ENCODE results near the gene DNMBP.
"Not testable (repeated sequence)": the region's sequence is repeated elsewhere in the genome, so short reads cannot be mapped to it uniquely, and the experiment has no call there.

The DNMBP gene

GRCh38 chr10:99938563-99938962 lies 71.2 kb downstream of the DNMBP start:
- Mint-ChIP-seq H3K36me3 (peaks cover 22% of the 10 kb centered on the region in 2 donors), H3K27me3 (no peaks in the 10 kb centered on the region), H3K9me3 (peaks cover 0 to 4% of the 10 kb centered on the region in 2 donors), H3K4me1 (peaks cover 20 to 26% of the 10 kb centered on the region in 2 donors), H3K4me3 (no peak overlapping the region), H3K27ac (no peak overlapping the region)
- ATAC-seq (replicated peaks) (peak; percentile 82 to 88), DNase-seq (no peak)

- peak overlapping the region; percentile 53 for H3K27ac Mint-ChIP-seq
- peaks cover 22% of the 10 kb centered on the region in 2 donors for H3K36me3 Mint-ChIP-seq
- H3K27me3 Mint-ChIP-seq: no peaks in the 10 kb centered on the region
- H3K9me3 Mint-ChIP-seq: peaks cover 0 to 4% of the 10 kb centered on the region in 2 donors
- H3K4me1 Mint-ChIP-seq: peaks cover 20 to 26% of the 10 kb centered on the region in 2 donors
- peak; percentile 72 to 84 for ATAC-seq (replicated peaks)
- H3K4me3 Mint-ChIP-seq: no peak overlapping the region
- DNase-seq: no peak
Measured at GRCh38 chr10:99937630-99938029, 72.1 kb downstream of the DNMBP start.

GRCh38 chr10:99932203-99932957 lies 77.4 kb downstream of the DNMBP start:
- not testable (repeated sequence) for DNase-seq; H3K9me3 Mint-ChIP-seq; H3K4me3 Mint-ChIP-seq; H3K27me3 Mint-ChIP-seq; H3K27ac Mint-ChIP-seq; ATAC-seq (replicated peaks)
- Mint-ChIP-seq H3K36me3 (peaks cover 13 to 18% of the 10 kb centered on the region in 2 donors), H3K4me1 (peaks cover 12 to 38% of the 10 kb centered on the region in 2 donors)

GRCh38 chr10:99930731-99931550 lies 78.8 kb downstream of the DNMBP start:
- Mint-ChIP-seq H3K27me3 (no peaks in the 10 kb centered on the region), H3K36me3 (peaks cover 16 to 18% of the 10 kb centered on the region in 2 donors), H3K4me1 (peaks cover 14 to 44% of the 10 kb centered on the region in 2 donors), H3K27ac (no peak overlapping the region), H3K4me3 (no peak overlapping the region), H3K9me3 (no peaks in the 10 kb centered on the region)
- ATAC-seq (replicated peaks): no peak
- no peak for DNase-seq

- no peak for ATAC-seq (replicated peaks)
- Mint-ChIP-seq H3K27ac (no peak overlapping the region), H3K4me3 (no peak overlapping the region), H3K9me3 (no peaks in the 10 kb centered on the region), H3K27me3 (no peaks in the 10 kb centered on the region), H3K4me1 (peaks cover 14 to 51% of the 10 kb centered on the region in 2 donors), H3K36me3 (peaks cover 21 to 22% of the 10 kb centered on the region in 2 donors)
- DNase-seq: no peak
Measured at GRCh38 chr10:99929360-99929759, 80.4 kb downstream of the DNMBP start.

- no peak for DNase-seq
- H3K4me3 Mint-ChIP-seq: no peak overlapping the region
- H3K9me3 Mint-ChIP-seq: no peaks in the 10 kb centered on the region
- H3K27ac Mint-ChIP-seq: no peak overlapping the region
- H3K36me3 Mint-ChIP-seq: peaks cover 27% of the 10 kb centered on the region in 2 donors
- no peaks in the 10 kb centered on the region for H3K27me3 Mint-ChIP-seq
- H3K4me1 Mint-ChIP-seq: peaks cover 17 to 53% of the 10 kb centered on the region in 2 donors
- ATAC-seq (replicated peaks): no peak
Measured at GRCh38 chr10:99927721-99928280, 81.9 kb downstream of the DNMBP start.

- no peaks in the 10 kb centered on the region for H3K27me3 Mint-ChIP-seq
- no peak for ATAC-seq (replicated peaks)
- no peak for DNase-seq
- no peaks in the 10 kb centered on the region for H3K9me3 Mint-ChIP-seq
- peaks cover 18 to 58% of the 10 kb centered on the region in 2 donors for H3K4me1 Mint-ChIP-seq
- no peak overlapping the region for H3K27ac Mint-ChIP-seq
- H3K36me3 Mint-ChIP-seq: peaks cover 29 to 30% of the 10 kb centered on the region in 2 donors
- H3K4me3 Mint-ChIP-seq: no peak overlapping the region
Measured at GRCh38 chr10:99926925-99927720, 82.6 kb downstream of the DNMBP start.

GRCh38 chr10:99924451-99925255 lies 85.1 kb downstream of the DNMBP start:
- peaks cover 26 to 30% of the 10 kb centered on the region in 2 donors for H3K36me3 Mint-ChIP-seq
- no peak overlapping the region for H3K27ac Mint-ChIP-seq
- no peaks in the 10 kb centered on the region for H3K9me3 Mint-ChIP-seq
- no peak for ATAC-seq (replicated peaks)
- H3K4me1 Mint-ChIP-seq: peaks cover 22 to 43% of the 10 kb centered on the region in 2 donors
- no peaks in the 10 kb centered on the region for H3K27me3 Mint-ChIP-seq
- no peak overlapping the region for H3K4me3 Mint-ChIP-seq
- no peak for DNase-seq

- DNase-seq (no peak), ATAC-seq (replicated peaks) (no peak)
- Mint-ChIP-seq H3K4me1 (peaks cover 16 to 26% of the 10 kb centered on the region in 2 donors), H3K4me3 (no peak overlapping the region), H3K27me3 (no peaks in the 10 kb centered on the region), H3K27ac (no peak overlapping the region), H3K9me3 (no peaks in the 10 kb centered on the region), H3K36me3 (peaks cover 26 to 28% of the 10 kb centered on the region in 2 donors)
Measured at GRCh38 chr10:99921948-99922347, 87.8 kb downstream of the DNMBP start.

GRCh38 chr10:99920901-99921300 lies 88.8 kb downstream of the DNMBP start:
- H3K27me3 Mint-ChIP-seq: no peaks in the 10 kb centered on the region

GRCh38 chr10:99920486-99920885 lies 89.3 kb downstream of the DNMBP start:
- H3K9me3 Mint-ChIP-seq: no peaks in the 10 kb centered on the region
- no peak for DNase-seq
- H3K4me3 Mint-ChIP-seq: no peak overlapping the region
- H3K27me3 Mint-ChIP-seq: no peaks in the 10 kb centered on the region
- H3K36me3 Mint-ChIP-seq: peaks cover 26 to 31% of the 10 kb centered on the region in 2 donors
- no peak for ATAC-seq (replicated peaks)
- H3K27ac Mint-ChIP-seq: no peak overlapping the region
- H3K4me1 Mint-ChIP-seq: peaks cover 15 to 23% of the 10 kb centered on the region in 2 donors

More at GRCh38 chr10:99920901-99921300, 88.8 kb downstream of the DNMBP start:
- ATAC-seq (replicated peaks) (no peak), DNase-seq (no peak)
- Mint-ChIP-seq H3K36me3 (peaks cover 26 to 28% of the 10 kb centered on the region in 2 donors), H3K4me1 (peaks cover 15 to 23% of the 10 kb centered on the region in 2 donors), H3K9me3 (no peaks in the 10 kb centered on the region), H3K4me3 (no peak overlapping the region), H3K27ac (no peak overlapping the region)

- ATAC-seq (replicated peaks) (no peak), DNase-seq (no peak)
- peaks cover 13 to 15% of the 10 kb centered on the region in 2 donors for H3K4me1 Mint-ChIP-seq
- H3K27me3 Mint-ChIP-seq: no peaks in the 10 kb centered on the region
- H3K9me3 Mint-ChIP-seq: no peaks in the 10 kb centered on the region
- H3K4me3 Mint-ChIP-seq: peak overlapping the region in 1 of 2 donors; percentile 11
- H3K27ac Mint-ChIP-seq: no peak overlapping the region
- peaks cover 17 to 24% of the 10 kb centered on the region in 2 donors for H3K36me3 Mint-ChIP-seq
Measured at GRCh38 chr10:99917963-99918825, 91.6 kb downstream of the DNMBP start.

Measured in stimulated activated naive B cell treated with anti-CD40 and anti-IgM and Interleukin-4, amounts not matched to agents 10 μg/mL and 1 μg/mL and 100 μg/mL, for 72 hours (primary cell).